Measurements from ENCODE around the gene GP1BB.
A peak's percentile ranks its signal among the peaks of the same experiment; 100 is the strongest.
"Not testable (repeated sequence)": the region's sequence is repeated elsewhere in the genome, so short reads cannot be mapped to it uniquely, and the experiment has no call there.

Gene GP1BB

GRCh38 chr22:19693581-19693980, 29.8 kb upstream of the GP1BB start:
- no peak for DNase-seq (ENCODE audit: low spot score)

GRCh38 chr22:19693981-19694670, 29.2 kb upstream of the GP1BB start:
- DNase-seq (ENCODE audit: low spot score) (no peak), FAIRE-seq (peak; percentile 50)

More at GRCh38 chr22:19693581-19693980, 29.8 kb upstream of the GP1BB start:
- no peak for FAIRE-seq

DNA sequence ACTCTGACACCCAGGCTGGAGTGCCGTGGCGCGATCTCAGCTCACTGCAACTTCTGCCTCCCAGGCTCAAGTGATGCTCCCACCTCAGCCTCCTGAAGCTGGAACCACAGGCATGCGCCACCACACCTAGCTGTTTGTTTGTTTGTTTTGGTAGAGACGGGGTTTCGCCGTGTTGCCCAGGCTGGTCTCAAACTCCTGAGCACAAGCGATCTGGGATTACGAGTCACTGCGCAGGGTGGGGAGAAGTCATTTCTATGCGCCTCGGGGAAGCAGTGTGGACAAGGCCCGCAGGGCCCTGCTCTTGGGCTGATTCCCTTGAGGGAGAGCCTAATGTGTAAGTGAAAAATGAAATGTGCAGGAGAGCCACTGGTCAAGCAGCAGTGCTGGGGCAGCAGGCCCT, 28.6 kb upstream of the GP1BB start:
- no peak for FAIRE-seq
- DNase-seq (ENCODE audit: low spot score) = no peak

DNA sequence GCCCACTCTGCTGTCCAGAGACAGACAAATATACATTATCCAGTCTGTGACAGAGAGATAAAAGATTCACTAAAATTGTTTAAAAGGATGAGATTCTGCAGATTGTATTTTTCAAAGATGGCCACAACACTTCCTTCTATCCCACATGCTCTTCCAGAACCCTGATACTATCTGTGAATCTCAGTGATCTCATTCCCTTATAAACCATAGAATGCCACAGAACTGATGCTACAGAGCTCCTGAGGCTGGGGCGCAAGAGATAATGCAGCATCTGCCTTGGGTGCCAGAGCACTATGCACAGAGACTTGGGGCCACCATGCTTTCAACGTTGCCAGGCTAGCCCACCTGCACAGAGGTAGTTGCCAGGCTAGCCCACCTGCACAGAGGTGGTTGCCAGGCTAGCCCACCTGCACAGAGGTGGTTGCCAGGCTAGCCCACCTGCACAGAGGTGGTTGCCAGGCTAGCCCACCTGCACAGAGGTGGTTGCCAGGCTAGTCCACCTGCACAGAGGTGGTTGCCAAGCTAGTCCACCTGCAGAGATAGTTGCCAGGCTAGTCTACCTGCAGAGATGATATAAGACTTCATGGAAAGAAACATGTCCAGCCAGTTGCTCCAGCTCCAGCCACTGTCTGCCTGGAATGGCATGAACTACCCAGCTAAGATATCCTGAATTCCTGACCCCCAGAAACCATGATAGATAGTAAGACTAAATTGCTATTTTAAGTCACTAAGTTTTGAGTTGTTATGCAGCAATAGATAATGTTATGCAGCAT, 26.6 kb upstream of the GP1BB start:
- DNase-seq (ENCODE audit: low spot score) = no peak
- FAIRE-seq = no peak

DNA sequence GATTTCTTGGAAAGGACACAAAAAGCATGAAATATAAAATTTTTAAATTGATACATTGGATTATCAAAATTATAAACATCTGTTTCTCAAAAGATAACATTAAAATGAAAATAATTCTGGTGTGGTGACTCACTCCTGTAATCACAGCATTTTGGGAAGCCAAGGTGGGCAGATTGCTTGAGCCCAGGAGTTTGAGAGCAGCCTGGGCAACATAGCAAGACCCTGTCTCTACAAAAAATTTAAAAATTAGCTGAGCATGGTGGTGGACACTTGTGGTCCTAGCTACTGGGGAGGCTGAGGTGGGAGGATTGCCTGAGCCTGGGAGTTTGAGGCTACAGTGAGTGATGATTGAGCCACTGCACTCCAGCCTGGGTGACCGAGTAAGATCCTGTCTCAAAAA, 25.5 kb upstream of the GP1BB start:
- not testable (repeated sequence) for FAIRE-seq; DNase-seq (ENCODE audit: low spot score)

GRCh38 chr22:19700790-19701419, 22.4 kb upstream of the GP1BB start:
- no peak for FAIRE-seq
- DNase-seq (ENCODE audit: low spot score) = no peak

DNA sequence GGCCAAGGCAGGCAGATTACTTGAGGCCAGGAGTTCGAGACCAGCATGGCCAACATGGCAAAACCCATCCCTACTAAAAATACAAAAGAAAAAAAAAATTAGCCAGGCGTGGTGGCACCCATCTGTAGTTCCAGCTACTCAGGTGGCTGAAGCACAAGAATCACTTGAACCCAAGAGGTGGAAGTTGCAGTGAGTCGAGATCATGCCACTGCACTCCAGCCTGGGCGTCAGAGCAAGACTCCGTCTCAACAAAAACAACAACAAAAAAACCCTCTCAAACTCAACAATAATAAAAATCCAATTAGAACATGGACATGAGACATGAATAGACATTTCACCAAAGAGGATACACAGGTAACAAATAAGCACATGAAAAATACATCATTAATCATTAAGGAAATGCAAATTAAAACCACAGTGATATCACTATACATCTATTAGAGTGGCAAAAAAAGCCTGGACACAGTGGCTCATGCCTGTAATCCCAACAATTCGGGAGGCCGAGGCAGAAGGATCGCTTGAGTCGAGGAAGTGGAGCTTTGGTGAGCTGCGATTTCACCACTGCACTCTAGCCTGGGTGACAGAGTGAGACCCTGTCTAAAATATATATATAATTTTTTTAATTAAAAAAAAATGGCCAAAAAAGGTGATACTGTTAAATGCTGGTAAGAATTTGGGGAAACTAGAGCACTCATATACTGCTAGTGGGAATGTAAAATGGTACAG, 21.8 kb upstream of the GP1BB start:
- FAIRE-seq (no peak), DNase-seq (ENCODE audit: low spot score) (no peak)

DNA sequence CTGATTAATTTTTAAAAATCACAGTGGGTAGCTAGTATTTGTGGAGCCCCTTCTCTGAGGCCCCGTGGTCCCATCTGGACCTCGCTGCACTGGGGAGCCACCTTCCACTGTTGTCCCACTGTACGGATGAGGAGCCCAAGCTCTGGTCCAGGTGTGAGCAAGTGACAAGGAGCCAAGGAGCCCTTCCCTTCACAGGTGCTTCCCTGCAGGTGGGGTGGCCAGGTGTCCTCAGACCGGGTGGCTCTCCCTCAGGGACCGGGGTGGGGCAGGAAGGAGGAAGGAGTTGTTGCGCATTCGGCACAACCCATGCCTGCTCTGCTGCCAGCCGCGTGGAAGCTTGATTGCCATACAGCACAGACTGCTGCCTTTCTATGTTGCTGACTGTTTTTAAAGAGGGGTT, 19.5 kb upstream of the GP1BB start:
- FAIRE-seq (peak; percentile 44), DNase-seq (ENCODE audit: low spot score) (no peak)

GRCh38 chr22:19704355-19705015, 18.9 kb upstream of the GP1BB start:
- no peak for DNase-seq (ENCODE audit: low spot score)
- no peak for FAIRE-seq

- peak; percentile 13 for FAIRE-seq
- DNase-seq (ENCODE audit: low spot score) = no peak
These were observed 18.0 kb upstream of the GP1BB start for GRCh38 chr22:19705181-19705934.

- FAIRE-seq (peak; percentile 56), DNase-seq (ENCODE audit: low spot score) (no peak)
These were observed 16.6 kb upstream of the GP1BB start for GRCh38 chr22:19706661-19707151.

DNA sequence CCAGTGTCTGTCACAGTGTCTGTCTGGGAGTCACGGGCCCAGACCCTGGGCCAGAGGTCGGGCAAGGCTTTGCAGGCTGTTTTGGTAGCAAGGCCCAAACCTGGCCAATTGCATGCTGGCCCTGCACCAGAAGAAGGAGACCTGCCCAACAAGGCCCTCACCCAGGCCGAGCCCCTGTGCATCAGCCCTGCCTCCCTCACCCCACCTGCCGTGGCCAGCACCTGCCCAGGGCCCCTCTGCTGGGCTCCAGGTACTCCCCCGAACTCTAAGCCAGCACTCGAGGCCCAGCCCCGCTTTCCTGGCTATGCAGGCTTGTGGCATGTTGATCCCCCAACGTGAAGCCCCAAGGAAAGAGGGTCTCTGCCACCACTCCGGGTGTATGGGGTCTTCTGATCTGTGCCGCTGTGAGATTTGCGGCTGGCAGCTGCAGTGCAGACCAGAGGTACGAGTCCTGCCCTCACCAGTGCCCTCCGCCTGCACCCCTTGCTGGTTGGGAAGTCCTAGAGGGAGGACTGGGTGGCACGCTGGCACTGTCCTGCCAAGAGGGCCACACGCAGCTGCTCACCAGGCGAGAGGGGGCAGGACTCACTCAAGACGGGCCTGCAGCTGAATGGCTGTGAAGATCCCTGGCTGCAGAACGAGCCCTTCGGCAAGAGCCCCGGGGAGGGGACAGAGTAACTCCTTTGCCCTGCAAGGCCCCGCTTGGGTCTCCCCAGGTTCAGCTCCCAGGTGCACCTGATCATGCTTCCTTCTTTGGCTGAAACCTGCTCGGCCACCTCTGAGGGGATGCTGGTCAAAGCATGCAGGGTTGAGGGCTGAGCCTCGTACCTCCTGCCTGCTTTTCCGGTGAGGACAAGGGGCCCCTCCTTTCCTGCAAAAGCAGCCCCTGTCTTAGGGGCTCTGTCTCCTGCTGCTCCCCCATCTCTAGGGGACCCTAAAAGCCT, 15.7 kb upstream of the GP1BB start:
- no peak for FAIRE-seq

GRCh38 chr22:19708321-19709011, 14.9 kb upstream of the GP1BB start:
- no peak for FAIRE-seq
- no peak for DNase-seq (ENCODE audit: low spot score)

More for the DNA sequence above, 15.7 kb upstream of the GP1BB start:
- no peak for DNase-seq (ENCODE audit: low spot score)

GRCh38 chr22:19709063-19709769, 14.1 kb upstream of the GP1BB start:
- FAIRE-seq = peak; percentile 9
- DNase-seq (ENCODE audit: low spot score) = no peak

GRCh38 chr22:19710020-19710768, 13.1 kb upstream of the GP1BB start:
- peak; percentile 58 for FAIRE-seq
- DNase-seq (ENCODE audit: low spot score) = no peak

- DNase-seq (ENCODE audit: low spot score) (no peak), FAIRE-seq (peak; percentile 9)
These were observed 12.6 kb upstream of the GP1BB start for GRCh38 chr22:19710769-19711106.

GRCh38 chr22:19713245-19713644, 10.1 kb upstream of the GP1BB start:
- DNase-seq (ENCODE audit: low spot score) = no peak
- no peak for FAIRE-seq
